Measurements from ENCODE around the gene PCIF1. TPM values are rescaled to one million over a fixed set of nuclear protein-coding genes. Genes with fewer than 3 reads are reported as not detected.

Gene PCIF1
- total RNA-seq, 4 donors from 2014 or later = 52.2 to 59.0 (median 53.0) TPM

DNA sequence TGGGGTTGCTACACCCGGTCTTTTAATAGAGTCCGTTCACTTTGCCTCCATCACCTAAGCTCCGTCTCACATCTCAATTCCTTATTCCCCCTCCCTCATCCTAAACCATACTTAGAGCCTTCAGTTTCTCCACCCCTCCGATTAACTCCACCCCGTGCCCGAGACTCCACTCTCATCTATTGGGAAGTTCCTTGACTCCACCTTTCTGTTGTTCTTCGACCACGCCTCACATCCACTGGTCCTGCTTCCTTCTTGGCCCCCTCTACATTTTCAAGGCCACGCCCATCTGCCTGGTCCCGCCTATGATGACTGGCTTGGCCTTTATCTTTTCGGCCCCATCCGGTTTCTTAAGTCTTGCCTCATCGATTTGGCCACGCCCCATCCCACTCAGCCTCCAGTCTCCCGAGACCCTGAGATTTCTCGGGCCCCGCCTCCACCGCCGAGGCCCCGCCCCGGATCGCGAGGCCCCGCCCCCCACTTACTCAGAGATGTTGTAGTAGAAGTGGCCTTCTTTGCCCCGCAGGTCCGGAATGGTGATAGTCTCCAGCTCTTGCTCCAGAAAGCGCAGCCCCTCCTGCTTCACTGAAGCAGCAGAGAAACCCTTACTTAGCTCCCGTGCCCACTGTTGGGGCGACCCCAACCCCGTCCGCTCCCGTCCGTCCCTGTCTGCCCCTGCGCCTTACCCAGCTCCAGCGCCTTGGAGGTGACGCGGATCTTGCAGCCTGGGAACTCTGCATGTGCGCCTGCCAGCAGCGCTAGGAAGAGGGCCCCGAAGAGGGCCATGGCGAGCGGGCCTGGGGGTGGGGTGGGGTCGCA lies 23.6 kb upstream of the PCIF1 start:
- H3K4me1 ChIP-seq = peaks cover 0 to 30% (median 9%) of the 10 kb centered on the region in 4 donors
- WGBS, 2 donors = 2% methylated on average over 37 to 40 of the region's 43 CpGs
- peak; percentile 99 to 100 for DNase-seq (ENCODE audit: low spot score in 2 of 2)
- no peaks in the 10 kb centered on the region for H3K9me3 ChIP-seq
- H3K27me3 ChIP-seq = no peaks in the 10 kb centered on the region
- TF ChIP-seq POLR2A (IDR thresholded peaks at IDR 0.05) (peak in 1 of 2 donors; percentile 85), EP300 (IDR thresholded peaks at IDR 0.05) (peak; percentile 60 to 86)
- TF ChIP-seq, protein P1, sequence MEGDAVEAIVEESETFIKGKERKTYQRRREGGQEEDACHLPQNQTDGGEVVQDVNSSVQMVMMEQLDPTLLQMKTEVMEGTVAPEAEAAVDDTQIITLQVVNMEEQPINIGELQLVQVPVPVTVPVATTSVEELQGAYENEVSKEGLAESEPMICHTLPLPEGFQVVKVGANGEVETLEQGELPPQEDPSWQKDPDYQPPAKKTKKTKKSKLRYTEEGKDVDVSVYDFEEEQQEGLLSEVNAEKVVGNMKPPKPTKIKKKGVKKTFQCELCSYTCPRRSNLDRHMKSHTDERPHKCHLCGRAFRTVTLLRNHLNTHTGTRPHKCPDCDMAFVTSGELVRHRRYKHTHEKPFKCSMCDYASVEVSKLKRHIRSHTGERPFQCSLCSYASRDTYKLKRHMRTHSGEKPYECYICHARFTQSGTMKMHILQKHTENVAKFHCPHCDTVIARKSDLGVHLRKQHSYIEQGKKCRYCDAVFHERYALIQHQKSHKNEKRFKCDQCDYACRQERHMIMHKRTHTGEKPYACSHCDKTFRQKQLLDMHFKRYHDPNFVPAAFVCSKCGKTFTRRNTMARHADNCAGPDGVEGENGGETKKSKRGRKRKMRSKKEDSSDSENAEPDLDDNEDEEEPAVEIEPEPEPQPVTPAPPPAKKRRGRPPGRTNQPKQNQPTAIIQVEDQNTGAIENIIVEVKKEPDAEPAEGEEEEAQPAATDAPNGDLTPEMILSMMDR (IDR thresholded peaks at IDR 0.05) = peak in 1 of 5 experiments; percentile 16
- H3K27ac ChIP-seq = peak overlapping the region; percentile 71 to 97 (median 86)
- peaks cover 0 to 21% (median 0%) of the 10 kb centered on the region in 3 donors for H3K36me3 ChIP-seq
- peak overlapping the region; percentile 40 to 72 (median 56) for H3K4me3 ChIP-seq

DNA sequence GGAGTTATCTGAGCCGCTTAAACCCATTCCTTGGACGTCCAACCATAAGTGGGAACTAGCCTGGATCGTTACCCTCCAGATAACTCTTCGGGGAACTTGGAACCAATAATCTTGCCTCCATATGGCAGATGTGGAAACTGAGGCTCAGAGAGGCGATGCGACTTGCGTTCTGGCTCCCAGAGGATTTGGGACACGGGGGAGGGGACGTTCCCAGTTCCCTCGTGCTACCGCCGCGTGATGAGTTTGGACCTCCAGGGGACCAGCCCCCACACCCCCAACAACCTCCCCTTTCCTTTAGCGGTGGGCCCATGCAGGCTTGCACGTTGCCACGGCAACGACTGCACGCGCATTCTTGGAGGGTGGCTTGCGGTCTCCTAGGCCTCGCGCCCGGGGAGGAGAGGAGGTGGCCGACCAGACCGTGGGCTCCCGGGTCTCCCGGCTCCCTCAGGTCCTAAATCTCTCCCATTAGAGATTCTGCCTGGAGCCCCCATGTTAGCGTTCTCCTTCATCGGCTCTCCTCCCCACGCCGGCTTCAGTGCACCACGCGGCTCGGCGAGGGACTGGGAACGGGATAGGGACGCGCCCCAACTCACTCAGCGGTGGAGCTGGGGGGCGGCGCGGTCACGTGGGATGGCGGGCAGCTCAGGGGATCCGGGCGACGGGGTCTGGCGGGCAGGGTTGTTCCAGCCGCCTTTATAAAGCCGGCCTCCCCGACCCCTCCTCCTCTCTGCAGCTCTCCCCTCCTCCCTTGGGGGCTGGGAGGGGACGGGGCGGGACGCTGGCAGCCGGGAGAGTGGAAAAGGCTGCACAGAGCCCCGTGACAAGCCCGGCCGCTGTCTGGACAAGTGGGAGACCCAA lies 22.8 kb upstream of the PCIF1 start, which contains the start of gene PLTP:
TSS of gene PLTP (minus strand) at position 670 of the 858 bp plus-strand sequence. CDS start 703 bp downstream, outside the sequence.
- H3K27me3 ChIP-seq = no peaks in the 10 kb centered on the region
- peaks cover 0 to 30% (median 9%) of the 10 kb centered on the region in 4 donors for H3K4me1 ChIP-seq
- peak; percentile 58 to 60 for DNase-seq (ENCODE audit: low spot score in 2 of 2)
- WGBS, 2 donors = 0 to 1% methylated on average over 43 to 48 of the region's 58 CpGs
- no peaks in the 10 kb centered on the region for H3K9me3 ChIP-seq
- peak within 1 kb of the TSS; percentile 71 to 97 (median 86) for H3K27ac ChIP-seq
- TF ChIP-seq, protein P1 (IDR thresholded peaks at IDR 0.05) = no peak
- TF ChIP-seq EP300 (IDR thresholded peaks at IDR 0.05) = peak in 1 of 2 donors; percentile 36
- peak in 1 of 2 donors; percentile 37 for TF ChIP-seq POLR2A (IDR thresholded peaks at IDR 0.05)
- peak within 1 kb of the TSS; percentile 40 to 72 (median 56) for H3K4me3 ChIP-seq
- peaks cover 0 to 15% (median 0%) of the 10 kb centered on the region in 3 donors for H3K36me3 ChIP-seq

DNA sequence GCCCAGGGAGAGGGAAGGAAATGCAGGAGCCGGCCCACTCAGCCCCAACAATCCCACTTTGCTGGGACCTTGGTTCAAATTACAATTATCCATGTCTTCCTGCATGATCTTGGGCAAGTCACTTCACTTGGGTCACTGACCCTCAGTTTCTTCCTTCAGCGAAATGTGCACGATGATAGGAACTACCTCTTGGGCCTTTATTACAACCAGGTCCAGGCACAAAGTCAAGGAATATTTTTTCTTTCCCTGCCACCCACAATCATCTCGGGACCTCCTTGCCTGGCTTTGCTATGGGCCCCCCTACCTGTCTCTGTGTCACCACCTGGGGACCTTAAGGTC lies 22.2 kb upstream of the PCIF1 start:
- H3K4me3 ChIP-seq = peak overlapping the region; percentile 40 to 72 (median 56)
- peaks cover 0 to 33% (median 11%) of the 10 kb centered on the region in 4 donors for H3K4me1 ChIP-seq
- DNase-seq (ENCODE audit: low spot score in 2 of 2) = no peak
- TF ChIP-seq, protein P1 (IDR thresholded peaks at IDR 0.05) = no peak
- no peak for TF ChIP-seq POLR2A (IDR thresholded peaks at IDR 0.05)
- no peak for TF ChIP-seq EP300 (IDR thresholded peaks at IDR 0.05)
- H3K9me3 ChIP-seq = no peaks in the 10 kb centered on the region
- 12 to 22% methylated on average over 4 of the region's 4 CpGs for WGBS, 2 donors
- H3K36me3 ChIP-seq = peaks cover 0 to 14% (median 0%) of the 10 kb centered on the region in 3 donors
- peak overlapping the region; percentile 55 to 97 (median 86) for H3K27ac ChIP-seq
- no peaks in the 10 kb centered on the region for H3K27me3 ChIP-seq

DNA sequence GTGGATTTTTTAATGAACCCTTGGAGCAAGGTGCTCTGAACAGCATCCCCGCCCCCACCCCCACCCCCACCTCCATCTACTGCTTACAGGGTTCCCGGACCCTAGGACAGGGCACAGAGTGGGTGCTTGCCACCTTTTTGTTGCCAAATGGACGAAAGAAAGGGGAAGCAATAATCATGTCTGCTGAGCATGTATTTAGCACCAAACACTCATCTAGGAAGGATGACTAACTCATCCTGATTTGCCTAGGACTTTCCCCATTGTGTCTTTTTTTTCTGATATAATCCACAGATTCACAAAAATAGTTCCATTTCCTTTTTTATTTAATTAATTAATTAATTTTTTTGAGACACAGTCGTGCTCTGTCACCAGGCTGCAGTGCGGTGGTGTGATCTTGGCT lies 21.4 kb upstream of the PCIF1 start:
- no peaks in the 10 kb centered on the region for H3K9me3 ChIP-seq
- H3K4me3 ChIP-seq = no peak overlapping the region
- no peak for DNase-seq (ENCODE audit: low spot score in 2 of 2)
- peaks cover 0 to 6% (median 0%) of the 10 kb centered on the region in 3 donors for H3K36me3 ChIP-seq
- WGBS, 2 donors = 49 to 59% methylated on average over 5 of the region's 5 CpGs
- H3K27ac ChIP-seq = peak overlapping the region in 1 of 4 donors; percentile 24
- no peak for TF ChIP-seq POLR2A (IDR thresholded peaks at IDR 0.05)
- TF ChIP-seq, protein P1 (IDR thresholded peaks at IDR 0.05) = no peak
- TF ChIP-seq EP300 (IDR thresholded peaks at IDR 0.05) = no peak
- H3K4me1 ChIP-seq = peaks cover 0 to 41% (median 14%) of the 10 kb centered on the region in 4 donors
- no peaks in the 10 kb centered on the region for H3K27me3 ChIP-seq

Data from tibial nerve (tissue), 4 donors.